Measurements from ENCODE around the gene PTDSS2.

DNA sequence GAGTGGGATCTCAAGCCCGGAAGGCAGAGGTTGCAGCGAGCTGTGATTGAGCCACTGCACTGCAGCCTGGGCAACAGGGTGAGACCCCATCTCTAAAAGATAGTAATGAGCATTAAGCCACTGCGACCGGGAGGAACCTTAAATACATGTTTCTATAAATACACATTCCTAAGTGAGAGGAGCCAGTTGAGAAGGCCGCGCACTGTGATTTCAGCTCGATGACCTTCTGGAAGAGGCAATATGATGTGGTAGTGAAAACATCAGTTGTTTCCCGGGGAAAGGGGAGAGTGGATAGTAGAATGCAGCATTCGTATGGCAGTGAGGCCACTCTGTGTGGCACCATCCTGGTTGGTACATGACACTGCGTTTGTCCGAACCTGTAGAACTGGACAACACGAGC, 18.0 kb downstream of the PTDSS2 start:
- TF ChIP-seq CTCF (IDR thresholded peaks at IDR 0.05; ENCODE audit: low read depth, low read length) (no peak), POLR2A (IDR thresholded peaks at IDR 0.05; ENCODE audit: extremely low read depth, insufficient read length) (no peak), MYC (IDR thresholded peaks at IDR 0.05; ENCODE audit: low read depth, low read length) (no peak)

Measured in NB4 (cell line).